ENCODE data around the gene KLHL29. TPM values are rescaled to one million over a fixed set of nuclear protein-coding genes. Genes with fewer than 3 reads are reported as not detected.

The KLHL29 gene
- total RNA-seq, 1 donor from 2014 or later: 5.0 TPM

GRCh38 chr2:23571527-23572282 lies 186.7 kb downstream of the KLHL29 start:
- DNase-seq (ENCODE audit: low read depth) (no peak), FAIRE-seq (no peak)
- H3K36me3 ChIP-seq (ENCODE audit: control insufficient read depth, insufficient read depth, low read length): no peaks in the 10 kb centered on the region
- no peak overlapping the region for H3K4me3 ChIP-seq (ENCODE audit: low read depth, low read length)
- no peaks in the 10 kb centered on the region for H3K27me3 ChIP-seq (ENCODE audit: control insufficient read depth, insufficient read depth, low read length)
- TF ChIP-seq, protein P1, sequence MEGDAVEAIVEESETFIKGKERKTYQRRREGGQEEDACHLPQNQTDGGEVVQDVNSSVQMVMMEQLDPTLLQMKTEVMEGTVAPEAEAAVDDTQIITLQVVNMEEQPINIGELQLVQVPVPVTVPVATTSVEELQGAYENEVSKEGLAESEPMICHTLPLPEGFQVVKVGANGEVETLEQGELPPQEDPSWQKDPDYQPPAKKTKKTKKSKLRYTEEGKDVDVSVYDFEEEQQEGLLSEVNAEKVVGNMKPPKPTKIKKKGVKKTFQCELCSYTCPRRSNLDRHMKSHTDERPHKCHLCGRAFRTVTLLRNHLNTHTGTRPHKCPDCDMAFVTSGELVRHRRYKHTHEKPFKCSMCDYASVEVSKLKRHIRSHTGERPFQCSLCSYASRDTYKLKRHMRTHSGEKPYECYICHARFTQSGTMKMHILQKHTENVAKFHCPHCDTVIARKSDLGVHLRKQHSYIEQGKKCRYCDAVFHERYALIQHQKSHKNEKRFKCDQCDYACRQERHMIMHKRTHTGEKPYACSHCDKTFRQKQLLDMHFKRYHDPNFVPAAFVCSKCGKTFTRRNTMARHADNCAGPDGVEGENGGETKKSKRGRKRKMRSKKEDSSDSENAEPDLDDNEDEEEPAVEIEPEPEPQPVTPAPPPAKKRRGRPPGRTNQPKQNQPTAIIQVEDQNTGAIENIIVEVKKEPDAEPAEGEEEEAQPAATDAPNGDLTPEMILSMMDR (IDR thresholded peaks at IDR 0.05; ENCODE audit: insufficient read depth, low read length, severe bottlenecking): no peak

DNA sequence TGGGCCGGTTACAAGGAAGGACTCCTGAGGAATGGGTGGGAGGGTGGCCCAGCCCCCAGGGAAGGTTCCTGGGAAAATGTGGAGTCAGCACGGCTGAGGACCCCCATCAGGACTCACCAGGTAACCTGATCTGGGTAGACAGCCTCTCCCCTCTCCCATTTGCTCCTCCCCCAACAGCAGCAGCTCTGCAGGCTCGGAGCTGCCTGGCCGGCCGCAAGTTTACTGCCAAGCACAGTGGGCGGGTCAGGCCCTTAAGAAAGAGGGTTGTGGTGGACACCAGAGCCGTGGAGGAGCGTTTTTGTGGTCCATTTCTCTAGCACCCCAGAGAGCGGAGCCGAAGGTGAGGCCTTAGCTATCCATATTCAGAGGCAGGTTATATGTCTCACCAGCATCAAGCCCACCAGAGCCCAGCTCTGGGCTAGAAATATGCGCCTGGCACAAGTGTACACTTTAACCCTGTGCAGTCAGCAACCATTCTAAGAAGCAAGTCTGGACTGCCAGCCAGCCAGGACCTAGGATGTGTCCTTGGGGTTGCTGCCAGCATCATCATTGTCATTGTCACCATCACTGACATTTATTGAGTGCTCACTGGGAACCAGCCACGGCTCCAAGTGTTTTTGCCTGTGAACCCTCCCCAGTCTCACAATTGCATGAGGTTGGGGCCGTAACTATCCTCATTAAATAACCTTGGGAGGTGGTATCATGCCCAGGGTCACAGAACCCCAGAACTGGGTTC lies 190.1 kb downstream of the KLHL29 start:
- Histone ChIP-seq H3K36me3 (ENCODE audit: control insufficient read depth, insufficient read depth, low read length) (no peaks in the 10 kb centered on the region), H3K4me3 (ENCODE audit: low read depth, low read length) (no peak overlapping the region), H3K27me3 (ENCODE audit: control insufficient read depth, insufficient read depth, low read length) (no peaks in the 10 kb centered on the region)
- DNase-seq (ENCODE audit: low read depth) (no peak), FAIRE-seq (no peak)
- TF ChIP-seq, protein P1 (IDR thresholded peaks at IDR 0.05; ENCODE audit: insufficient read depth, low read length, severe bottlenecking): no peak

GRCh38 chr2:23578964-23579671 lies 194.1 kb downstream of the KLHL29 start:
- DNase-seq (ENCODE audit: low read depth) (no peak), FAIRE-seq (no peak)
- H3K4me3 ChIP-seq (ENCODE audit: low read depth, low read length): no peak overlapping the region
- peaks cover 4% of the 10 kb centered on the region for H3K36me3 ChIP-seq (ENCODE audit: control insufficient read depth, insufficient read depth, low read length)
- no peaks in the 10 kb centered on the region for H3K27me3 ChIP-seq (ENCODE audit: control insufficient read depth, insufficient read depth, low read length)
- TF ChIP-seq, protein P1 (IDR thresholded peaks at IDR 0.05; ENCODE audit: insufficient read depth, low read length, severe bottlenecking): no peak

GRCh38 chr2:23579674-23580073 lies 194.7 kb downstream of the KLHL29 start:
- no peak overlapping the region for H3K4me3 ChIP-seq (ENCODE audit: low read depth, low read length)
- H3K36me3 ChIP-seq (ENCODE audit: control insufficient read depth, insufficient read depth, low read length): peaks cover 4% of the 10 kb centered on the region
- DNase-seq (ENCODE audit: low read depth) (no peak), FAIRE-seq (no peak)
- H3K27me3 ChIP-seq (ENCODE audit: control insufficient read depth, insufficient read depth, low read length): no peaks in the 10 kb centered on the region
- TF ChIP-seq, protein P1 (IDR thresholded peaks at IDR 0.05; ENCODE audit: insufficient read depth, low read length, severe bottlenecking): no peak

- Histone ChIP-seq H3K27me3 (ENCODE audit: control insufficient read depth, insufficient read depth, low read length) (no peaks in the 10 kb centered on the region), H3K36me3 (ENCODE audit: control insufficient read depth, insufficient read depth, low read length) (peaks cover 4% of the 10 kb centered on the region), H3K4me3 (ENCODE audit: low read depth, low read length) (no peak overlapping the region)
- no peak for FAIRE-seq
- DNase-seq (ENCODE audit: low read depth): no peak
- TF ChIP-seq, protein P1 (IDR thresholded peaks at IDR 0.05; ENCODE audit: insufficient read depth, low read length, severe bottlenecking): no peak
These were observed 198.5 kb downstream of the KLHL29 start for GRCh38 chr2:23583467-23583866.
